HG03064 (cell line): Measurements from ENCODE around the gene CTCF.

ENCODE experiments used
- ATAC-seq: cut with Tn5 transposase; IDR thresholded peaks from one replicate; pipeline ENCODE4 v1.9.1; 2021; ENCODE audit warnings: low read depth; ENCODE audit not compliant: unreplicated experiment

The CTCF gene

GRCh38 chr16:67648088-67648763 is 85.9 kb downstream of the CTCF start:
- ATAC-seq, result no peak

DNA sequence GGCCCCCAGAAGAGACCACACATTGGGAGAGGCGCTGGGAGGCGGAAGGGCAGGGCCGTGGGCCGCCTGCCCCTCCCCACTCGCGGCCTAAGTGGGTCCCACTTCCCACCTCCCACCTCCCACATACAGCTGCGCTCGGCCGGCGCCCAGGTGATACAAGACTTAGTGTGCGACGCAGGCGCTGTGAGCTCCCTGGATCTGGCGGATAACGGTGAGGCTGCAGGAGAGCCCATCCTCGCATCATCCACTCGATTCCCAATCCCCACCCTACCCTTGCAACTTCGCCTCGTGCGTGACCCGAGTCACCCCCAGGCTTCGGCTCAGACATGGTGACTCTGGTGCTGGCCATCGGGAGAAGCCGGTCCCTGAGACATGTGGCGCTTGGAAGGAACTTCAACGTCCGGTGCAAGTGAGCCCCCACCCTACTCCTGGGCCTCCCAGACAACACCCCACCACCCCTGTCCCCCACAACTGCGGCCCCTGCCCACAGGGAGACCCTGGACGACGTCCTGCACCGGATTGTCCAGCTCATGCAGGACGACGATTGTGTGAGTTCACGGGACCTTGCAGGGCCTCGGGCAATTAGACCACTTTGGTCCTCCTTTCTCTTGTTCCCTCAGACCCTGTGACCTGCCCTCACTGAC is 86.6 kb downstream of the CTCF start:
- ATAC-seq, result no peak

GRCh38 chr16:67649494-67649931 is 87.2 kb downstream of the CTCF start:
- ATAC-seq, result no peak

DNA sequence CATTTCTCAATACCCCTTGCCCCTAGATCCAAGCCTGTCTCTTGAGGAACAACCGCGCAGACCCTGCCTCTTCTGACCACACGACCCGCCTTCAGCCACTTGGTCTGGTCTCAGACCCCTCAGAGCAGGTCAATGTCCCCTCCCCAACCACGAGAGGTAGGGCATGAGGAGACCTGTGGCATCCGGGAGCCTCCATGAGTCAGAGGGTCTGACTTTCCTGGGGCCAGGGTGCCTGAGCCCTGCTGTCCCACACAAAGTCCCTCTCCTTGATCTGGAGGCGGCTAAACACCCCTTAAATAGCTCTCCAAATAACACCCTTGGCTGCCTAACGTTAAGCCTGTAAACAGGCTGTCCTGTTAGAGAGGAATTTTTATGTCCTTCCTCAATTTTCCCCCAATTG is 87.7 kb downstream of the CTCF start:
- ATAC-seq, result no peak

DNA sequence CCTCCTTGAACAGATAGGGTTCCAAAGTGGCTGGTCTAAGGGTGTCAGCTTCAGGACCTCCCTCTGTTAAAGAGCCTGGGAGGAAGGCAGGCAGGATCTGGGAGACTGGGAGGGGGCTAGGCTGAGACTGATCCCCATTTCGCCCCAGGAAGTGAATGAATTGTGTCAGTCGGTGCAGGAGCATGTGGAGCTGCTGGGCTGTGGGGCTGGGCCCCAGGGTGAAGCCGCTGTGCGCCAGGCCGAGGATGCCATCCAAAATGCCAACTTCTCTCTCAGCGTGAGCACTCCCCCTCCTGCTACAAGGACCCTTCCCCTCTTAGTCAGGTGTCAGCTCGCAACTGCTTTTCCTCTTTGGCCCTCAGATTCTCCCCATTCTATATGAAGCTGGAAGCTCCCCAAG is 88.7 kb downstream of the CTCF start:
- no peak for ATAC-seq

GRCh38 chr16:67651847-67652246 is 89.5 kb downstream of the CTCF start:
- no peak for ATAC-seq

DNA sequence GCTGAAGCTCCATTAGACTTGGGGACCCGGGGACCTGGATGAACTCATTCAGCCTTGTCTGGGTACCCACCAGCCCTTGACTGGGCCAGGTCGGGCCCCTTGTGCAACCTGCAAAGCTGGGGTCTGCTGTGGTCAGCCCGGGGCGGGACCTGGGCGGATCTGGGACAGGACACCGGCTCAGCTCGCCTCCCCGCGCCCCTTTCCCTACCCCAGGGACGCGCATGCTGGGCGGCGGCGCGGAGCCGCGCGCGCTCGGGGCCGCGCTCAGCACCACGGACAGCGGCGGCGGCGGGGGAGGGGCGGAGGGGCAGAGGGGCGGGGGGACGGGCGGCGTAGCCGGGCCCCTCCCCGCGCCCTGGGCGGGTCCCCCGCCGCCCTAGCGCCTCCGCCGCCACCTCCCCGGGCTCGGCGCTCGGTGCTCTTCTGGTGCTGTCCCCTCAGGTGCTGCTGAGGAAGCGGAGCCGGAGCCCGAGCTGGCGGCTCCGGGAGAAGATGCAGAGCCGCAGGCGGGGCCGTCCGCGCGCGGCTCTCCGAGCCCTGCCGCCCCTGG is 90.3 kb downstream of the CTCF start:
- ATAC-seq, result no peak

- no peak for ATAC-seq
These were observed 90.9 kb downstream of the CTCF start for GRCh38 chr16:67653128-67653788.

DNA sequence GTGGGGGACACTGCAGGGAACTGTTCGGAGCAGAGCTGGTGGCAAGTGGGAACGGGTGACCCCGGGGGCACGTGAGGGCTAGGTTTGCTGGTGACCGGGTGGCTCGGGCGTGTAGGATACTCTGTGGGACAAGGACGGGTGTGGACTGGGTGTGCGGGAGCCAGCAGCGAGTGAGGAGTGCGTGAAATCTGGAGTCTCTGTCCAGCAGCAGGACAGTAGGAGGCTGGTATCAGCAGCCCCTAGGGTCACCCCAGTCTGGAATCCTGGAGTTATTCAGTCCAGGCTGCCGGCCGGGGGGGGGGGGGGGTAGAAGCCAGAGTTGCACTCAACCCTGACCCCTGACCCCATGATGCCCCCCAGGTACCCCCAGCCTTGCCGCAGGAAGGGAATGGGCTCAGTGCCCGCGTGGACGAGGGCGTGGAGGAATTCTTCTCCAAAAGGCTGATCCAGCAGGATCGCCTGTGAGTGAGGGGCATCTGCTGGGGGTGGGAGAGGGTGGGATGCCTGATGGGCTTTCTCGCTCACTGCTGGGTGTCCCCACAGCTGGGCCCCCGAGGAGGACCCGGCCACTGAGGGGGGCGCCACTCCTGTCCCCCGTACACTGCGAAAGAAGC is 91.6 kb downstream of the CTCF start:
- ATAC-seq, result no peak

GRCh38 chr16:67654403-67654911 is 92.1 kb downstream of the CTCF start:
- no peak for ATAC-seq

GRCh38 chr16:67655363-67655762 is 93.0 kb downstream of the CTCF start:
- ATAC-seq, result no peak

- no peak for ATAC-seq
These were observed 94.2 kb downstream of the CTCF start for GRCh38 chr16:67656344-67657016.

DNA sequence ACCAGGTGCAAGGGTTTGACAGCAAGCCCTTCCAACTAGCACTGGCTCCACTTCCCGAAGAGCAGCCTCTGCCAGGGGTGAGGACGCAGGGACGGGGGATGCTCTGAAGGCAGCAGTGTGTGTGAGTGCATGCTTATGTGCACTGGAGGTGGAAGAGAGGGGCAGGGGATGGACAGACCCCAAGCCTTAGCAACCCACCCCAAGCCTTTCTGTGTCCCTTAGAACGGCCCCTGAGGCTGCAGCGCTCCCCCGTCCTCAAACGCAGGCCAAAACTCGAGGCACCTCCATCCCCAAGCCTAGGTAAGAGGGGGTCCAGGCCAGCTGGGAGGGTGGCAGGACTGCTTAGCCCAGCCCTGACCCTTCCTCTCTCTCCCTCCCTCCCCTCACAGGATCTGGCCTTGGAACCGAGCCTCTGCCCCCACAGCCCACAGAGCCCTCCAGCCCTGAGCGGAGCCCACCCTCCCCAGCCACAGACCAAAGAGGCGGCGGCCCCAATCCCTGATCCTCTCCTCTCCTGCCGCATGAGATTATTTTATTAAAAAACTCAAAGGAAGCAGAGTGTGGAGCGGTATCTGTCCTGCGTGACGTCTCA is 94.8 kb downstream of the CTCF start:
- ATAC-seq, result no peak

DNA sequence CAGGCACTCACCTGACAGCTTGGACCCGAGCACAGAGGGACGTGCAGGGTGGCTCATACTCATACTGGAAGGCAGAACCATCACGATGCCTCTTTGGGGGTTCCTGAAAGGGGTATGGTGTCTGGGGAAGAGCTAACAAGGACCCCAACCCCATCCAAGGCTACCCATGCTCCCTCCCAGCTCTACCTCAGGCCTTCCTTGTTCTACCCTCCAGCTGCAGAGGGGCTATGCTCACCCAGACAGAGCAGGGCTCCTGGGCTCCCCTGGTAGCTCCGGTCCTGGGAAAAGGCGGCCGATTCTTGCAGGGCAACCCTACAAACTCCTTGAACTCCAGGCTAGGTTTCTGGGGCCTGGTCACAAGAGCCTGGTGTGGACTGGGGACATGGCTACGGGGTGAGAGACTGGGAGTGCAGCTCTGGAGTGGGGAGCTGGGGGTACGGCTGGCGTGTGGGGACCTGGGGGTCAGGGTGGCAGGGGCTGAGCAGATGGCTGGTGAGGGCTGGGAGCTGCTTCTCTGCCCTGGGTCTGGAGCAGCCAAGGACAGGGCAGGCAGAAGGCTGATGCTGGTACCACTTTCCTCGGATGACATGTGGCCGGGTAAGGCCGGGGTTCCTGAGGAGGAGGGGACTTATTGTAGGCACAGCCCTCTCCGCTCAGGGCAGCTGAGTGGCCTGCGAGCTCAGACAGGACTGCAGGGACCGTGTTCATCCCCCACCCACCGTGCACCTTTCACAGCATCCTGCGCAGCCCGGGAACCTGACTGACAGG is 95.6 kb downstream of the CTCF start:
- ATAC-seq, result no peak

- no peak for ATAC-seq
These were observed 96.7 kb downstream of the CTCF start for GRCh38 chr16:67658849-67659674.

DNA sequence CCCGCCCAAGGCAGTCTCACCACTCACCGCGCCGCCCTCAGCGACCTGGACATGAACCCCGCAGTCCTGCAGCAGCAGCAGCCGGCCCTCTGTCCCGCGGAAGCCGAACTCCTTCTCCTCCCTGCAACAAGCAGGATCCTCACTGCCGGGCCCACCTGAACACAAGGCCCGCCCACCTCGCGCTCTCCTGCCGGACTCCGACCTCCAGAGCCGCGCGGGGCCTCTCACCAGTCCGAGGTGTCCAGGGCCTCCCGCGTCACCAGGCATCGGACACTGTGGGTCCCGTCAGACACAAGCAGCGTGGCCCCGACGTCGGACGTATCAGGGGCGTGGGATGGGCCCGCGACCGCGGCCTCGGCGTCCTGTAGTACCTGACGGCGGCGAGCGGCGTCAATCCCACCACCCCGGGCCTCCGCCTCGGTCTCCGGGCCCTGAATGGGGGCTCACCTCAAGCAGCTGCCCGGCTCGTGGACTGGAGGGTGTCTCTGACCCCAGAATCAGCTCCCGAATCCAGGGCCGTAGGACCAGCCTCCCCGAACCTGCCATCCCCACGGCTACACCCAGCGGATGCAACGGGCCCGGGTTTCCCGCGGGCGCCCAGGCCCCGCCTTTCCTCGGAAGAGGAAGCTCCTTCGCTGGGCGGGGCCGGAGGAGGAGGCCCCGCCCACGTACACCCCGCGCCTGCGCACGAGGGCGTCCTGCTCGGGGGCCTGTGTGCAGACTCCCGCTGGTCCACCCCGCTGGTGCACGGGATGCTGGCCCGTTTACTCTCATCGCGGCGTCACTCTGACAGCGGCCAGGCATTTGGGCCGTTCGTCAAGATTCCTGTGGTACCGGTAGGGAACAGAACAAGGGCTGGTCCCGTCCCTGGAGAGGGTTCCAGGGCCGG is 97.6 kb downstream of the CTCF start, which contains the start of gene ACD:
Gene ACD, minus strand, starts transcription at position 586 of the 889 bp plus-strand sequence. Its CDS starts 40 bp downstream, at position 546.
- ATAC-seq, result peak; percentile 45

GRCh38 chr16:67660564-67661028 is 98.3 kb downstream of the CTCF start, which contains the start of gene PARD6A:
PARD6A (plus strand) TSS chr16:67660960; CDS start chr16:67661039, 79 bp downstream.
- peak; percentile 56 for ATAC-seq
